ENCODE results near the gene NSD2.

- TF ChIP-seq CTCF (IDR thresholded peaks at IDR 0.05) (no peak), POLR2A (IDR thresholded peaks at IDR 0.05) (no peak)
Observed at GRCh38 chr4:1974840-1975239, 103.6 kb downstream of the NSD2 start.

Data from Peyer's patch (tissue), 4 donors.